IPS-NIHi7 (cell line): Measurements from ENCODE around the gene SRRM2.

Source experiments
- DNase-seq: peaks from one replicate; pipeline ENCODE4 v3.0.0; 2012; ENCODE audit warnings: mixed read lengths; ENCODE audit errors: extremely low spot score

Gene SRRM2

GRCh38 chr16:2739625-2740430 is 12.6 kb upstream of the SRRM2 start:
- no peak for DNase-seq

GRCh38 chr16:2740476-2740875 is 12.0 kb upstream of the SRRM2 start:
- no peak for DNase-seq

DNA sequence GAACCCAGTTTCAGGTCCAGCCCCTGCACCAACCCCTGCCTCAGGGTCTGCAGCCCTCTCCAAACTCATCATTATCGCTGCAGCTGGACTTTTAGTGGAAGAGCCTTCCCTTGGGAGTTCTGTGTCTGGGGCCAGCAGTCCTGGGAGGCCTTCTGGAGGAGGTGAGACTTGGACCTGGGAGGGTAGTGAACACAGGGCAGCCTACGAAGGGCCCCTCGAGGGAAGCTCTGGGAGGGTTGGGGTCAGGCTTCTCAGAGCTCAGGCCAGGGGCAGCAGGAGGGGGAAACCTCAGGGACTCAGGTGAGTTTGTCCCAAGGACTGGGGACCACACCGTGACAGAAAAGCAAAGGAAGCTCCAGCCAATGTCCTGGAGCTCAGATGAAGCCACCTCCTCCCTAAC is 11.3 kb upstream of the SRRM2 start:
- DNase-seq = no peak

GRCh38 chr16:2742323-2743006 is 10.0 kb upstream of the SRRM2 start:
- no peak for DNase-seq

DNA sequence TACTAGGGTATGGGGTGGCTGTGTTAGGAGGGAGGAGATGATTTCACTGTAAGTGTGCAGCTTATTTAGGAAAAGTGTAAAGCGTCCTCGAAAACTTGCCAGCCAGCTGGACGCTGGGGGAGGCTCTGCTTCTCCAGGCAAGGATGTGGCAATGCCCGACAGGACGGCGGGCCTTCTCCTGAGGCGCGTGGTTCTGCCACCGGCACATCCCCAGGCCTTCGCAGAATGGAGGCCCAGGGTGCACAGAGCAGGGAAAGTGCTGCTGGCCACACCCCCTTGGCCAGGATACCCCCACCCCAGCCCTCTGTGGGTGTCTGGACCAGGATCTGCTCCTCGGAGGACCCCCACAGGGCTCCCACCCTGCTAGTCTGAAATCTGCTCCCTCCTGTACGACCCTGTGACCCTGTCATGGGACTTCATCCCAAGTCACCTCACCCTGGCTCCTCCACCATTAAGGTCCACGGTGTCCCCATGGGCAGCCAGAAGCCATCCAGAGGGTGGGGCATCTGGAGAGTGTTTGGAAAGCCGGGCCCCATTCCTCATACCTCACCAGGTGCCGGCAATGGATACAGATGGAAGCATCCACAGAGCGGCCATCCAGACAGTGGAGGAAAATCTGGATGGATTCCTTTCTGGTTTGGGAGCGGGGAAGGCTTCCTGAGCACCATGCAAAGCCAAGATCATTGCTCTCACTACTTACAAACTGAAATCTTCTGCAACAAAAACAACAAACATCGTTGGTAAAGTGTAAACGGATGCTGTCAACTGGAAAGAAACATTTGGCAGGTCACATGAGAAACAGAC is 9.2 kb upstream of the SRRM2 start:
- no peak for DNase-seq

DNA sequence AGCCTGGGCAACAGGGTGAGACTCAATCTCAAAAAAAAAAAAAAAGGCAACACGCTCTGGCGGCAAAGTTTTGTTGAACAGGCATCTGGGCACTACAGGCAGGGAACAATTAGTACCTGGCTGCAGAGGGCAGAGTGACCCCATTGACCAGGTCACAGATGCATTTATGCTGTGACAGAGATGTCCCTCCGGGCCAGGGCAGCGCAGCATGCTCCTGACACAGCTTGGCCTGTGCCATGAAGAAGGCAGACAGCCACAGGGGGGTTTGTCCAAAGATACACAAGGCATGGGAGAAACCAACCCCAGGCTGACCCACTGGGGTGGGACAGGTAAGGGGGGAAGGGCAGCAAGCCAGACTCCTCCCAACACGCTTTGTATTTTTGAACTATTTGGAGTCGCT is 7.7 kb upstream of the SRRM2 start:
- DNase-seq = no peak

DNA sequence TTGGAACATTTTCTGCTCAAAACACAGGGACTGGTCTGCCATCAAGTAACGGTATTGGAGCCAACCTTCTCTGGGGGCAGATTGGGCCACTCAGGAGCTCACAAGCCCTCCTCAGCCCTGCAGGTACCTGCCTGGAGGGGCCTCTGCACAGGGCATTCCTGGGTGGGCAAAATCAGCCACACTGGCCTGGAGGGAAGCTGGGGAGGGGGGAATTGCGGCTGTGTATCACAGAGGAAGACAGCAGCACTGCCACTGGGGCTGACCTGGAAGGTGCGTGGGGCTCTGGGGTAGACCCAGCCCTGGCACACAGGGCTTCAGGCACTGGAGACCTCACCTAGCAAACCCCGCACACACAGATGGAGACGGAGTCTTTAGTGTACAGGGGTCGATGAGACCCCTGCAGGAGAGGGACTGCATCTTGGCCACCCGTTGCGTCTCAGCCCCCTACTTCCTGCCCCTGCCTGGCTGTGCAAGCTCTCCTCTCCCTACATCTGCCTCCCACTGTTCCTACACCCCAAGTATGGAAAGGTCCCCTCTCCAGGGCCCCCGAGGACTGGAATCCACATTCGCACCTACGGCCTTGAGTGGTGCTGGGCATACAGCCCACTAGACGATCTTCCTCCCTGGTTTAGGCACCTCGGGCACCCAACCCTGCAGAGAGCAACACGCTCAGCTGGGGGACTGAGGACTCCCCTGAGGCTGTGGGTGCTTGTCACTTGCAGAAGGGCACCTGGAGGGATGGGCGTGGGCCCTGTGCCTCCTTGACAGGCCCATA is 7.1 kb upstream of the SRRM2 start:
- DNase-seq = no peak

DNA sequence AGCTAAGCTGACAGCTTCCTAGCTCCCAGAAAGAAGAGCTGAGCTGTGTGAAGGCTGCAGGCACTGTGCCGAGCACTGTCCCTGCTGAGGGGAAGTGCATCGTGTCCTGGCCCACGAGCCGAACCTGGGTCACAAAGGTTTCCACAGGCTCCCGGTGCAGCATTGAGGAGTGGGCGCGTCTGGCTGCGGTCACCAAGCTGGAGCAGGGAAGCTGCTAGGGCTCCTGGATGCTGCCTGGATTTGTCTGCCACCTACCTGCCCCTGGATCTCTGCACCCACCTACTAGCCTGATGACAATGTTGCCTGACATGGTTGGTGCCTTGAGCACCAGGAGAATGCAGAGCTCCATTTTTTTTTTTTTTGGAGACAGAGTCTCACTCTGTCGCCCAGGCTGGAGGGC is 6.5 kb upstream of the SRRM2 start:
- DNase-seq = no peak

DNA sequence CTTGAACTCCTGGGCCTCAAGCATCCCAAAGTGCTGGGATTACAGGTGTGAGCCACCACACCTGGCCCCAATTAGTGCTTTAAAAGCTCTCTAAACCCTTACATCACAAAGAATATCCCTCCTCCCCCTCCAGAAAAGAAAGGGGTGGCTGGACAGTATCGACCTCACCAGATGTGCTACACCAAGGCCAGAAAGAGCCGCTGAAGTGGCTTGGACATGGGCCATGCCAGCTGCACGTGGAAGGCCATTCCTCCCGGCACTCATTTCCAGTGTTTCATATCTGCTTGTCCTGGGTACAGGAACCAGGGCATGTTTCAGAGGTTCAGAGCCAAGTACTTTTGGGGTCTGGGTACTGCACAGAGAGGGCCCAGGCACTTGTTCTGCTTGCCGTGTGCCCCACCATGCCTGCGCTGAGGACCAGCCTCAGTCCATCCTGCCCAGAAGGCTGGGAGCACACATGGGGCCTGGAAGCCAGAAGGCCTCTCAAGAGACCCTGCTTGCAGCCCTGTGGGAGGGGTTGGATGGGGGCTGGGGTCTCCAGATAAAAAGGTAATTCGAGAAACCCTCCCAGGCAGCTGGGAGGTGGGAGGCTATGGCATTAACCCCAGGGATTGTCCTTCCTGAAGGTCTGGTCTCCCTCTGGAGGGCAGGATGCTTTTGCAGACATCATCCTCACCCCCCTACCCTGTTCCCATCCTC is 3.5 kb upstream of the SRRM2 start:
- DNase-seq = no peak

GRCh38 chr16:2749476-2749875 is 3.0 kb upstream of the SRRM2 start:
- no peak for DNase-seq

- DNase-seq = no peak
Observed at GRCh38 chr16:2749936-2750335, 2.5 kb upstream of the SRRM2 start.

GRCh38 chr16:2751577-2752034 is 832 bp upstream of the SRRM2 start:
- DNase-seq = peak; percentile 93

GRCh38 chr16:2752850-2753732 is 653 bp downstream of the SRRM2 start:
- peak; percentile 83 for DNase-seq

DNA sequence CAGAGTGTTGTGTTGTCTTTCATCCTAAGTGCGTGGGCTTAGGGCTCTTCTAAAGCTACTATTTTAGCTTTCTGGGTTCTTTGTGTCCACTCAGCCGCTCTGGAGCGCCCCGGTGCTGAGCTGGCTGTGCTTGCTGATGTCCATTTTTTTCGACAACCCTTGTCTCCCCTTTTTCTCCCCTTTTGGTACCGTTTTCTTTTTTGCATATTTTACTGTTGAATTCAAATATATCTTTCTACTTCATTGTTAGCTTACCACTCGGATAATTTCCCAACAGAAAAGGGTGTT is 1.2 kb downstream of the SRRM2 start:
- no peak for DNase-seq

DNA sequence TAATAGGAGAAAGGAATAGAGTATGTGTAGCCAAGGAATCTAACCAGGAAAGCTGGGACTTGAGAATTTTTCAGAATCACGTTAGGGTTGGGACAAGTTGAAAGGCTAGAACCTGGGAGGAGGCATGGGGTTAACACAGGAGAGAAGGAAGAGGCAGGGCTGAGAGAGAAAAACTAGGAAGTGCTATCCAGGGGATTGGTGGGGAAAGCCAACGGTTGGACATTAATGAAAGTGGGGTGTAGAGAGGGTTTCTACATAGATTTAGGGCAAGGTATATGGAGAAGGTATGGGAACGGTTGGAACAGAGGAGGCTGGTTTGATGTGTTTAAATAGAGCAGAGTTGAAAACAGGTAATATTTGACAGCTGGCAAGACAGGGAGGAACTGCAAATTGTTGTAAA is 2.7 kb downstream of the SRRM2 start:
- no peak for DNase-seq

DNA sequence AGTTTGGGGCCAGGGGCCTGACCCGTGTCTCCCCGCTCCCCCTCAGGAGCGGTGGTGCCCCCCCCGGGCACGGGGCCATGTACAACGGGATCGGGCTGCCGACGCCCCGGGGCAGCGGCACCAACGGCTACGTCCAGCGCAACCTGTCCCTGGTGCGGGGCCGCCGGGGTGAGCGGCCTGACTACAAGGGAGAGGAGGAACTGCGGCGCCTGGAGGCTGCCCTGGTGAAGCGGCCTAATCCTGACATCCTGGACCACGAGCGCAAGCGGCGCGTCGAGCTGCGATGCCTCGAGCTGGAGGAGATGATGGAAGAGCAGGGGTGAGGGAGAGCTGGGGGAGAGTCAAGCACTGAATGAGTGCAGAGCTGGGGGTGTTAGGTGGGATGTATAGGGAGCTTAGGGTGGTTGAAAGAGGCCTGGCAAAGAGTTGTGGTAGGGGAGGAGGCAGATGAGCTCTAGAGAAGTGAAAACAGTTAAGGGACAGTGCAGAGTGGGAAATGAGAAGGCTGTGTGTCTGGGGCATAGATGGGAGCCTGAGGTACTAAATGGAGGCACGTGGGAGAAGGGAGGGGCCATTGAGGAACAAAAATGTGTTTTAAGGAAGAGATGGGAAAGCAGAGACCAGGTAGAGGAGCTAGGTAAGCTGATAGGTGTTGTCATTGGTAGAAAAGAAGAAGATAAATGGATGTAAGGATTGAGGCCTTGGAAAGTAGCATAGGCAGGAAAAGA is 4.0 kb downstream of the SRRM2 start:
- no peak for DNase-seq

DNA sequence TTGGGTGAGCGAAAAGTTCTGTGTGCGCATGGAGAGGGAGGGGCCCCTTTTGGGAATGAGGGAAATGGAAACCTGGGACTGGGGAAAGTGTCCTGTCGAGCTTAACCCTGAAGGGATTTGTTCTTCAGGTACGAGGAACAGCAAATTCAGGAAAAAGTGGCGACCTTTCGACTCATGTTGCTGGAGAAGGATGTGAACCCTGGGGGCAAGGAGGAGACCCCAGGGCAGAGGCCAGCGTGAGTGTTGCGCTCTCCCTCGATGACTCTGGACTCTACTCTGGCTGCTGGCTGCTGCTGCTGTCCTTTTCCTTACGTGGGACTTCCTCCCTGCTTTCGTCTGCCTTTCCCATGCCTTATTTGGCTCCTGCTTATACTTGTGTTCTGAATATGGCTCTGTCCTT is 4.9 kb downstream of the SRRM2 start:
- no peak for DNase-seq

DNA sequence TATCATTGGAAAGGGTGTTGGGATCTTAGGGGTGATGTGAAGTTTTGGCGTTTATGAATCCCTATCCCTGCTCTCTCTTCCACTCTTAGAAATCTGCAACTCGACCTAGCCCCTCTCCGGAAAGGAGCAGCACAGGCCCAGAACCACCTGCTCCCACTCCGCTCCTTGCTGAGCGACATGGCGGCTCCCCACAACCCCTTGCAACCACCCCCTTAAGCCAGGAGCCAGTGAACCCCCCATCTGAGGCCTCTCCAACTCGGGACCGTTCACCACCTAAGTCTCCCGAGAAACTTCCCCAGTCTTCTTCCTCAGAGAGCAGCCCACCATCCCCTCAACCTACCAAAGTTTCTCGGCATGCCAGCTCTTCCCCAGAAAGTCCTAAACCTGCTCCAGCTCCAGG is 9.0 kb downstream of the SRRM2 start:
- no peak for DNase-seq

DNA sequence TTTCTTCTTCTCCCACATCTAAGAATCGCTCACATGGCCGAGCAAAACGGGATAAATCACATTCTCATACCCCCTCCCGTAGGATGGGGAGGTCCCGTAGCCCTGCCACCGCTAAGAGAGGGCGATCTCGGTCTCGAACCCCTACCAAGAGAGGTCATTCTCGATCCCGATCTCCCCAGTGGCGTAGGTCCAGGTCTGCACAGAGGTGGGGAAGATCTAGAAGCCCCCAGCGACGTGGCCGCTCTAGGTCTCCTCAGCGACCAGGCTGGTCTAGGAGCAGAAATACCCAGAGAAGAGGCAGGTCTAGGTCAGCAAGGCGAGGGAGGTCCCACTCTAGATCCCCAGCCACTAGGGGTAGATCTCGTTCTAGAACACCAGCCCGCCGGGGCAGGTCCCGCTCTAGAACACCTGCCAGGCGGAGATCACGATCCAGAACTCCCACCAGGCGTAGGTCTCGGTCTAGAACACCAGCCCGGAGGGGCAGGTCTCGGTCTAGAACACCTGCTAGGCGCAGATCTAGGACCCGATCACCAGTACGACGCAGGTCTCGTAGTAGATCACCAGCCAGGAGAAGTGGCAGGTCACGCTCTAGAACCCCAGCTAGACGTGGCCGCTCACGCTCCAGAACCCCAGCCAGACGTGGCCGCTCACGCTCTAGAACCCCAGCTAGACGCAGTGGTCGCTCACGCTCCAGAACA is 9.6 kb downstream of the SRRM2 start:
- no peak for DNase-seq
